GM19463 (cell line): ENCODE data around the gene REM1.
"Not testable (repeated sequence)": the region's sequence is repeated elsewhere in the genome, so short reads cannot be mapped to it uniquely, and the experiment has no call there.

ENCODE experiments used
- ATAC-seq: cut with Tn5 transposase; IDR thresholded peaks from one replicate; pipeline ENCODE4 v1.9.1; 2021; ENCODE audit warnings: mild to moderate bottlenecking, moderate library complexity; ENCODE audit not compliant: unreplicated experiment

REM1 gene, protein sequence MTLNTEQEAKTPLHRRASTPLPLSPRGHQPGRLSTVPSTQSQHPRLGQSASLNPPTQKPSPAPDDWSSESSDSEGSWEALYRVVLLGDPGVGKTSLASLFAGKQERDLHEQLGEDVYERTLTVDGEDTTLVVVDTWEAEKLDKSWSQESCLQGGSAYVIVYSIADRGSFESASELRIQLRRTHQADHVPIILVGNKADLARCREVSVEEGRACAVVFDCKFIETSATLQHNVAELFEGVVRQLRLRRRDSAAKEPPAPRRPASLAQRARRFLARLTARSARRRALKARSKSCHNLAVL

DNA sequence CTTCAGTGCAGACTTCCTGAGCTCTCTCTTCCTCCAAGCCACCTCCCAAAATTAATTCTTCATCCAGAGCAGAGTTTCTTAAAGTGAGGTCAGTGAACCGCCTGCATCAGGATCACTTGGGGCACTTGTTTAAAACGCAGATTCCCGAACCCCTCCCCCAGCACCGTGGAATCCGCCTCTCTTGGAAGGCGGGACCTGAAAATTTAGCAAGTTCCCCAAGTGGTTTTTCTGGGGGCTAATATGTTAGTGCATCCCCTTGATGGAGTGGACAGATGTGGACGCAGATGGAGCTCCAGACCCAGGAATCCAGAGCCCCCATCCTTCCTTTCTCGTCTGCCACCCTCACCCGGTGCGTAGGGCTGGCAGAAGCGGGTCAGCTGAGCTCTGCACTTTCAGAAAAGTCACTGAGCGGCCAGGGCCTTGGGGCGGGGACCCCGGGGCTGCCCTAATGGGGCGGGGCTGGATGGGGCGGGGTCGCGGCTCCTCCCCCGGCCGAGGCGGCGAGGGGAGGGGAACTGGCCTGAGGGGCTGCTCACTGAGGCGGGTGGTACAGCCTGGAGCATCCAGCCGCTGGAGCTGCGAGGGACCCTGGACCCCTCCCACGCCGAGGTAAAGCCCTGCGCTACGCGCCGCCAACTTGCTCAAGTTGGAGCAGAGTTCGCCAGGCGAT lies at the start of gene REM1, which contains the start of gene DEFB124:
Gene REM1 (plus strand): TSS at position 531 of the 670 bp plus-strand sequence. CDS start 1,158 bp downstream, outside the sequence.
Gene DEFB124 (minus strand): TSS at position 370 of the 670 bp plus-strand sequence. CDS start 2,114 bp downstream, outside the sequence.
- no peak for ATAC-seq

DNA sequence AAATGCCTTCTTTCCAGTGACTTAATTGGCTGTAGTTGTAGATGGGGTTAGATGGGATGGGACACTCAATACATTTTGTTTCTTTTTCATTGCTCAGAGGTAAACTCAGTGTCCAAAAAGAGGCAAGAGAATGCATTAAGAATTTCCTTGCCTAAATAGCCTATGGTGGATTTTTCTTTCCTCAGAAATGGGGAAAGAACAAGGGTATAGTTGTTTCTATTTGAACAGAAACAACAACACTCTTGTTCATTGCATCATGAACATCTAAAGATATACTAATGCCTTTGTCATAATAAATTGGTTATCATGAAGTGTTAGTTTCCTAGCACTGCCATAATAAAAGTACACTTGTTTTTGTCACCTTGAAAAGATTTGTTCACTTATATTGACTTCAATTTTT lies 49.3 kb upstream of the REM1 start:
- no peak for ATAC-seq

DNA sequence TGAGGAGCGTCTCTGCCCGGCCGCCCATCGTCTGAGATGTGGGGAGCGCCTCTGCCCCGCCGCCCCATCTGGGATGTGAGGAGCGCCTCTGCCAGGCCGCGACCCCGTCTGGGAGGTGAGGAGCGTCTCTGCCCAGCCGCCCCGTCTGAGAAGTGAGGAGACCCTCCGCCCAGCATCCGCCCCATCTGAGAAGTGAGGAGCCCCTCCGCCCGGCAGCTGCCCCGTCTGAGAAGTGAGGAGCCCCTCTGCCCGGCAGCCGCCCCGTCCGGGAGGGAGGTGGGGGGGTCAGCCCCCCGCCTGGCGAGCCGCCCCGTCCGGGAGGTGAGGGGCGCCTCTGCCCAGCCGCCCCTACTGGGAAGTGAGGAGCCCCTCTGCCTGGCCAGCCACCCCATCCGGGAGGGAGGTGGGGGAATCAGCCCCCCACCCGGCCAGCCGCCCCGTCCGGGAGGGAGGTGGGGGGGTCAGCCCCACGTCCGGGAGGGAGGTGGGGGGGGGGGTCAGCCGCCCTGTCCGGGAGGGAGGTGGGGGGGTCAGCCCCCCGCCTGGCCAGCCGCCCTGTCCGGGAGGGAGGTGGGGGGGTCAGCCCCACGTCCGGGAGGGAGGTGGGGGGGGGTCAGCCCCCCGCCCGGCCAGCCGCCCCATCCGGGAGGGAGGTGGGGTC lies 48.1 kb upstream of the REM1 start:
- not testable (repeated sequence) for ATAC-seq

DNA sequence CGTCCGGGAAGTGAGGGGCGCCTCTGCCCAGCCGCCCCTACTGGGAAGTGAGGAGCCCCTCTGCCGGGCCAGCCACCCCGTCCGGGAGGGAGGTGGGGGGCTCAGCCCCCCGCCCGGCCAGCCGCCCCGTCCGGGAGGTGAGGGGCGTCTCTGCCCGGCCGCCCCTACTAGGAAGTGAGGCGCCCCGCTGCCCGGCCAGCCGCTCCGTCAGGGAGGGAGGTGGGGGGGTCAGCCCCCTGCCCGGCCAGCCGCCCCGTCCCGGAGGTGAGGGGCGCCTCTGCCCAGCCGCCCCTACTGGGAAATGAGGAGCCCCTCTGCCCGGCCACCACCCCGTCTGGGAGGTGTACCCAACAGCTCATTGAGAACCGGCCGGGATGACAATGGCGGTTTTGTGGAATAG lies 47.5 kb upstream of the REM1 start:
- not testable (repeated sequence) for ATAC-seq

DNA sequence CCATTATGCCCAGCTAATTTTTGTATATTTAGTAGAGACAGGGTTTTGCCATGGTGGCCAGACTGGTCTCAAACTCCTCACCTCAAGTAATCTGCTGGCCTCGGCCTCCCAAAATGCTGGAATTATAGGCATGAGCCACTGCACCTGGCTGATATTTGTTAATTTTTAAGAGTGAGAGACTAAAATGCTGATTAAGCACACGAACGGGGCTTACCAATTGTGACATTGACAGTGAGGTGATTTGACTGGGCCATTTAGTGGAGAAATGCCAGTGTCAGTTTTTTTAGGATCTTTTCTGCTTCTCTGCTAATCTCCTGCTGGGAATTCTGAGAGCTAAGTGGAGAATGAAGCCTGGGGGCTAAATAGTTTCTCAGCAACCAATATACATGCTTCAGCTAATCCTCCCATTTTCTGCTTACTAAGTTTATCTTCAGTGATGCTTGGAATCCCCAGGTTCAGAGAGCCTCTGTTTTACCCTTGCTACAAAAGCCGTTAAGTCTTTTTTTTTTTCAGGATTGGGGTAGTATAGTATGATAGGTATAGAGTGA lies 44.4 kb upstream of the REM1 start:
- no peak for ATAC-seq

DNA sequence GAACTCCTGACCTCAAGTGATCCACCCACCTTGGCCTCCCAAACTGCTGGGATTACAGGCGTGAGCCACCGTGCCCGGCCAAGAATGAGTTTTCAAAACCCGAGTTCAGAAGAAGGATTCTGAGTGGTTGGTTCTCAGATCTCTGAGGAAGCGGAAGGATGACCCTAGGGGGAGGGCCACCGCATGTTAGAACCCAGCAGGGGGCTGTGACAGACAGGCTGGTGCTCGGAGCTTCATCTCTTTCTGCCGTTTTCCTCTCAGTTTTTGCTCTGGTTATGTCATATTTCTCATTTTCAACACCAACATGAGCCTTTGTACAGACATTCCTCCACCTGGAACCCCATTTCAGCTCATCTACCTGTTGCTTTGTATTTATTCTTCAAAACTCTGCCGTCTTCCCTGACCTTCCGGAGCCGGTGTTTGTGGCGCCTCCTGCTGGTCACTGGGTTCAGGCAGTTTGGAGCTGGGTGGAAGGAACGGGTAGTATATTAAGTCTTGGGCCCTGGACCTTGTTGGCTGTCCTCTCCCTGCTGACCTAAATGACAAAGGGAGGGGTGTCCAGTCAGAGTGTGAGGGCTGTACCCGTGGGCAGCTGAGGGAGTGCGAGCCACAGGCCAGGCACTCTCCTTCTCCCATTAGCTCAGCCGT lies 35.0 kb upstream of the REM1 start, which contains the start of gene DEFB123:
Gene DEFB123 (plus strand): TSS at position 621 of the 648 bp plus-strand sequence. CDS start 67 bp downstream, outside the sequence.
- ATAC-seq = no peak

DNA sequence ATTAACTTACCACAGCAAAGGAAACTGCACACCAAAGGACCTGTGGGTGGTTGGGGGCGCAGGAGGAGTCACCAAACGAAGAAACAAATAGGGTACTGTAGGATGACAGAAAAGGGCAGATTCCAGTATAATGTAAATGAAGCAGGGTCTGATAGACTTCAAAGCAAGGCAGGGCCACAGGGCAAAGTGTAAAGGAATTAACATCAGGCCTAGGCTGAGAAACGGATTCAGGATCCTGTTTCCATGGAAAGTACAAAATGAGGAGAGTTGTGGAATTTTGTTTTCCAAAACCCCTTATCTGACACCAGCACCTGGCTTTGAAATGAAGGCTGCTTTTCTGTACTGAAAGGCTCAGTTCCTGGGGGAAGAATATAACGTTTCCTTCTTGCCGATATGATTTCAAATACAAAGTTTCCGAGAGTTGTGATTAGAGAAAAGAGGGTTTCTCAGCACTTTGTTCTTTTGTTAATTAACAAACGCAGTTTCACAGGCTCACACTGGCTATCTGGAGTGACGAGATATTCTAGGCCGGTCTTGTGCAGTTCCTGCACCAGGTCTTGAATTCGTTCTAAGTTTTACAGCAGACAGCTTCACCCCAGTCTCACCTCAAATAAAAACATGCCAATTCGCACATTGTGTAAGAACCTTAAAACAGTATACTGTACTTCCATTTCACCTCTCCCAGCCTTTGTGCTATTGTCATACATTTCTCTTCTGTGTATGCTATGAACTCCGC lies 28.8 kb upstream of the REM1 start:
- no peak for ATAC-seq

DNA sequence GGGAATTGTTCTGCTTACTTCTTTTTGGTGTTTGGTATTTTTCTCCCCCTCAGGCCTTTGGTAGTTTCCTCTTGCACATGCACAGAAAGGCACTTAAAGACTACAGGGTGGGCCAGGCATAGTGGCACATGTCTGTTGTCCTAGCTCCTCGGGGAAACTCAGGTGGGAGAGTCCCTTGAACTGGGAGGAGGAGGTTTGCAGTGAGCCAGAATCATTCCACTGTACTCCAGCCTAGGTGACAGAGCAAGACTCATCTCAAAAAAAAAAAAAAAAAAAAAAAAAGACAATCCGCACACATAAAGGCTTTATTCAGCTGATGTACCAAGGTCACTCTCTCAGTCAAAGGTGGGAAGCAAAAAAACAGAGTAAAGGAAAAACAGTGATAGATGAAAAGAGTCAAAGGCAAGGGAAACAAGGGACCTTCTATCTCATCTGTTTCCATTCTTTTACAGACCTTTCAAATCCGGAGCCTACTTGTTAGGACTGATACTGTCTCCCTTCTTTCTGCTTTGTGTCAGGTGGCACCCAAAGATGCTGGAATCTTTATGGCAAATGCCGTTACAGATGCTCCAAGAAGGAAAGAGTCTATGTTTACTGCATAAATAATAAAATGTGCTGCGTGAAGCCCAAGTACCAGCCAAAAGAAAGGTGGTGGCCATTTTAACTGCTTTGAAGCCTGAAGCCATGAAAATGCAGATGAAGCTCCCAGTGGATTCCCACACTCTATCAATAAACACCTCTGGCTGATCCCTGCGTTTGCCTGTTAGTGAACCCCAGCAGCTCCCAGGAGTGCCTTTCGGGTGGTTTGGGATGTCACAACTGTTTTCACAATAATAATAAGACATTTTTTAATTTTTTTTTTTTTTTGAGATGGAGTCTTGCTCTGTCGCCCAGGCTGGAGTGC lies 25.3 kb upstream of the REM1 start:
- no peak for ATAC-seq

DNA sequence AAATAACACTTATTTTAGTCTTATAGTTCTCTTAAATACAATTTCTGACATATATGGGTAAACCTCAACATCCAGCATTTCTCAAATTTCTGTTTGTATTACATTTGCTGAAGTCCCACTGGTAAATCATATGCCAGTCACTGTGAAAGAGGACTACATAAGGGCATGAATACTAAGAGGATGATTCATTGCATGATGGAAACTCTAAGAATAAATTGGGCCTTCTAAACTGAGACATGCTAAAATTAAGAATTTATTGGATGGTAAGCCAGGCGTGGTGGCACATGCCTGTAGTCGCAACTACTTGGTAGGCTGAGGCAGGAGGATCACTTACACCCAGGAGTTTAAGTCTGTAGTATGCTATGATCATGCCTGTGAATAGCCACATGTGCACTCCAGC lies 22.5 kb upstream of the REM1 start:
- ATAC-seq = no peak

DNA sequence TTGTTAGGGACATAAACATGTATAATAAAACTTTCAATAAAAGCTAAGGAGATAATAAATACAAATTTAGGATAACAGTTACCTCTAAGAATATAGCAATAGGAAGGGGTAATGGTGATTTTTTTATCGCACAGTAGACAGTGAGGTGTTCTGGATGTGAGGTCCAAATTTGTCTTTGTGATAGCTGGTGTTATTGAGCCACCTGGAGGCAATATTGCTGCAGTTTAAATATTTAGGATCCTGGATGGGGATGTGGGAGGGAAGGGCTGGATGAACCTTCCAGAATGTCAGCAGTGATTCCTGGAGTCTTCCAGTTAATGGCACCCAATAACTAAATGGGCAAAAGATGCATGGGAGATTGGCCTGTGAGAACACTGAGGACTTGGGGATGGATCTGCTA lies 20.7 kb upstream of the REM1 start:
- ATAC-seq = no peak

DNA sequence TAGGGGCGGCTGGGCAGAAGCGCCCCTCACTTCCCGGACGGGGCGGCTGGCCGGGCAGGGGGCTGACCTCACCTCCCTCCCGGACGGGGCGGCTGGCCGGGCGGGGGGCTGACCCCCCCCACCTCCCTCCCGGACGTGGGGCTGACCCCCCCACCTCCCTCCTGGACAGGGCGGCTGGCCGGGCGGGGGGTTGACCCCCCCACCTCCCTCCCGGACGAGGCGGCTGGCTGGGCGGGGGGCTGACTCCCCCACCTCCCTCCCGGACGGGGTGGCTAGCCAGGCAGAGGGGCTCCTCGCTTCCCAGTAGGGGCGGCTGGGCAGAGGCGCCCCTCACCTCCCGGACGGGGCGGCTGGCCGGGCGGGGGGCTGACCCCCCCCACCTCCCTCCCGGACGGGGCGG lies 4.1 kb upstream of the REM1 start:
- ATAC-seq = not testable (repeated sequence)

DNA sequence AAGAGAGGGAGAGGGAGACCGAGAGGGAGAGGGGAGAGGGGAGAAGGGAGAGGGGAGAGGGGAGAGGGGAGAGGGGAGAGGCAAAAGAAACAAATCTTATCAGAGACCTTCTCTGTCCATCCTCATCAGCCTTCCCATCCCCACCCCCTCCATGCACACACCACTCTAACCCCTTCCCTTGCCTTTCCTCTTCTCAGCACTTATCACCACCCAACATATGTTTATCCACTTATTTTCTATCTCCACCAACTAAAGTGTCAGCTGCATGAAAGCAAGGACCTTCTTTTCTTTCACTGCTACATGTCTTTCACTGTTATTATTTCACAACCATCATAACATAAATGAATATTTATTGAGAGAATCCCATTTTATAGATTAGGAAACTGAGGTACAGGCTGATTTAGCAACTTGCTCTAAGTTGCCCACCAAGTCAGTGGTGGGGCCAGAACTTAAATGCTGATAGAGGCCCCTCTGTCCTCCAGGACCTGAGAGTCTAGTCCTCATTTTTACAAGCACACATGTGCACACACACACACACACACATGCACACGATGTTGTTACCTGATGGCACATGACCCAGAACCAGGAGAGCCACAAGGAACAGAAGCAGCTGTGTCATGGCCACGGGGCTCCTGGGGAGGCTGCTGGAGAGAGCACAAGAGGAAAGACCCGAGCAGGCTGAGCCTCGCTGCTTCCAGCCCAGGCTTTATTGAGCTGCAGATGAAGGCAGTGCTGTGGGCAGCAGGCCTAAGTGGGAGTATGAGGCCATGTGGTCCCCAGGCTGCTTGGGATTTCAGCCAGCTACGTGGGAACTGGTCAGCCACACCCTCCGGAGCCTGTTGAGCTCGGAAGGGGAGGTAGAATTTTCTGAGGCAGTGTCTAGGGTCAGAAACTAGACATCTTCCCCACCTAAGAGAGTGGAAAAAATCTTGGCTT lies 2.4 kb upstream of the REM1 start:
- ATAC-seq = no peak

DNA sequence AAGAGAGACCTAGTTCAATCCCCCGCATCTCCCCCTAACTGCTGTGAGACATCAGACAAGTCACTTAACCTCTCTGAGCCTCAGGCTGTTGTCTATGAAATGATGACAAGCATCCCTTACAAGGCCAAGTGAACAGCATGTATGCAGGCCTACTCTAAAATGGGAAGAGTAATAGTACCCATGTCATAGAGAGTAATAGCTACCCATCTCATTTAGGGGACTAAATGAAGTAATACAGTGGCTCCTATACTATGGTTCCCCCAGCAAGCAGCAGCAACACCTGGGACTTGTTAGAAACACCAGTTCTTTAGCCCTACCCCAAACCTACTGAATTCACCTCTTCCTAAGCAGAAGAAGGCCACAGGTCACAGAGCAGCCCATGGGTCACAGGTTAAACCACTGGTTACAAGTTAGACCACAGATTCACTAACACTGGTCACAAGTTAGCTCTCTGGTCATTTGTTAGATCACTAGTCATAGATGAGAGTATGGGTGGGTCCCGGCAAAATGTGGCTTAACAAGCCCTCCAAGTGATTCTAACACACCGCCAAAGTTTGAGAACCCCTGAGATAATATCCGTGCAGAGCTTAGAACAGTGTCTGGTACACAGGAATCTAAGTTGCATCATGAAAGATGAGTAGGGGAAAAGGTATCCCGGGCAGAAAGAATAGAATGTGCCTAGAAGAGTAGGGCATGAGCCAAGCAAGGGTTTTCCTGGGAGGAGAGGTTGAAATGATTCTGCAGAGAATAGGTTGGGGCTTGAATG lies 1.6 kb upstream of the REM1 start:
- peak; percentile 22 for ATAC-seq

DNA sequence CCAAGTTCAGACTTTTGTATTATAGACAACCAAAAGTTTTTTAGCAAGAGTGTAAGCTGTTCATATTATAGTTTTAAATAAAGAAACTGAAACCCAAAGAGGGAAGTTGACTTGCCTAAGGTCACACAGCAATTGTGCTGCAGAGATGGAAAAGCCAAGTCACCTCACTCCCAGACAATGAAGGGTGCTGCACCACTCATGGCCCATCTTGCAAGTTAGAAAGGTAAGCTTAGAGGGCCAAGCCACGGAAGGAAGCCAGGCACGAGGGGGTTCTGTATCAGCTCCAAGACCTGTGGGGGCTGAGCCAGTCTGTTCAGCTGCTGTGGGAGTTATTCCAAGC lies 1.0 kb upstream of the REM1 start:
- ATAC-seq = peak; percentile 73

DNA sequence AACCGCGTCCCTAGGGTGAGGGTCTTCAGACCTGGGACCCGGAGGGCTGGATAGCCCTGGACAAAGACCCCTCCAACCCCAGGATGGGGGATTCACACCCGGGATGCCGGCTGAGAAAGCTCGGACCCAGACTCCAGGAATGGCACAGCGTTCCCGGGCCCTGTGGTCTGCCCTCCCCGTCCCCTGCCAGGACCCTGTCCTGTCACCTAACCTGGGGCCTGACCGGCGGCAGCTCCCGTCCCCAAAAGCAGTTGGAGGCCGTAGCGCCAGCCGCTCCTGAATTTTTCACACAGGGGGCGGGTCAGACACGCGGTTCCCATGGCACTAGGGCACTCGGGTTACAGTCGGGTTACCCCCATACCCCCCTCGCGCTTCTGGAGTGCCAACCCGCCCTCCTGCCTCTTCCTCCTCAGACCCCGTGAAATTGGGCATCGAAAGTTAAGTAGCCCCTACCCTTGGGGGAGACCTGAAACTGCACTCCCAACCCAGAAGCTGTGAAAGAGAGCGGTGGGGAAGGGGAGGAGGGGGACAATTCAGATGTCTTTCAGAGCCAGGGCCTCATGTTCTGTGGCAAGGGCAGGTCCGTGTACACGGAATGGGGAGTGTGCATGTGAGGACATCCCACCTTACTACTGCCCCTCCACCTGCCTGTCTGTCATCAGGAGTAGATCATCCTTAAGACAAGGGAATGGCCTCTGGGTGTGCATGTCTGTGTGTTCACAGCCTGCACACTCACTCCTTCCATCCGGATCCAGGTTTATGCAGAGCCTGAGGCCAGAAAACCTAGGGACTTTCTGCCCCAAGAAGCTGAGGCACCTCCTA lies 595 bp downstream of the REM1 start:
- no peak for ATAC-seq

DNA sequence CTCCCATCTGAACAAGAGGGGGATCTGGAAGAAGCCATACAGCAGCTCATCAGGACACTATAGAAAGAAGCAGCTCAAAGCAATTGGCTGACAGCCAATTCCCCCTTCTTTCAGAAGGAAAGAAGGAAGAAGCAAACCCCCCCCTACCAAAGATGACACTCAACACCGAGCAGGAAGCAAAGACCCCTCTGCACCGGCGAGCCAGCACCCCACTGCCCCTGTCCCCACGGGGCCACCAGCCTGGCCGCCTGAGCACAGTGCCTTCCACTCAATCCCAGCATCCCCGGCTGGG lies 1.2 kb downstream of the REM1 start:
- ATAC-seq = no peak

DNA sequence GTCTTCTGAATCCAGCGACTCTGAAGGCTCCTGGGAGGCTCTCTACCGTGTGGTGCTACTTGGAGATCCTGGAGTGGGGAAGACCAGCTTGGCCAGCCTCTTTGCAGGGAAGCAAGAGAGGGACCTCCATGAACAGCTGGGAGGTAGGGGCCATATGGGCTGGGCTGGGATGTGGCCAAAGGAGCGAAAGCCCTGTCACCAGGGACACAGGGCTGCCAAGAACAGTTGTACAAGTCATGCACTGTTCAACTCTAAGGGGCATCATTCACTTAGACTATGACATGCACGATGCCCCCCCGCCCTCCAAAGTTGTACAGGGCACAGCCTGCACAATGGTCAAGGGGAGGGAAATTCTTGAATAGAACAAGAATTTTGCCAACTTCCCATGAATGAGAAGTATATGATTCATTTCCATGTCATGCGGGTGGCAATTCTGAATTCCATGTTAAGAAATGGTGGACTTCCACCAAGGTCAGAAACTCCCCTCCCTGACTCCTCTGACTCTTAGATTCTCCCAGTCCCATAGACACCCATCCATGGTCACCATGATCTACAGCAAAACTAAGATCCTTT lies 1.6 kb downstream of the REM1 start:
- no peak for ATAC-seq
